Measurements from ENCODE around the gene SERPINA5. TPM values are rescaled to one million over a fixed set of nuclear protein-coding genes. Genes with fewer than 3 reads are reported as not detected.

Gene SERPINA5
- total RNA-seq, 1 donor from 2014 or later, result 3.5 TPM

- Histone ChIP-seq H3K9me3 (ENCODE audit: low read depth) (no peaks in the 10 kb centered on the region), H3F3A (ENCODE audit: low read depth) (peaks cover 8% of the 10 kb centered on the region), H3K27ac (no peak overlapping the region), H3K4me1 (peaks cover 10% of the 10 kb centered on the region), H3K4me2 (no peak overlapping the region), H2AFZ (replicated peaks) (no peak overlapping the region), H3K9ac (no peak overlapping the region), H3K4me3 (no peak overlapping the region), H3K27me3 (no peaks in the 10 kb centered on the region), H3K36me3 (no peaks in the 10 kb centered on the region), H3K79me2 (ENCODE audit: low read depth) (no peaks in the 10 kb centered on the region), H4K20me1 (ENCODE audit: low read depth) (no peaks in the 10 kb centered on the region)
- no peaks in the 10 kb centered on the region for H3K36me3 Mint-ChIP-seq
- no peak overlapping the region for H3K4me3 Mint-ChIP-seq
- H3K9me3 Mint-ChIP-seq, result no peaks in the 10 kb centered on the region
- peaks cover 12% of the 10 kb centered on the region for H3K27me3 Mint-ChIP-seq (ENCODE audit: insufficient read depth, low read depth)
- TF ChIP-seq EZH2phosphoT487 (IDR thresholded peaks at IDR 0.05), result no peak
- TF ChIP-seq EZH2 (IDR thresholded peaks at IDR 0.05), result no peak
- TF ChIP-seq CTCF (IDR thresholded peaks at IDR 0.05), result no peak
- DNase-seq (ENCODE audit: low spot score), result no peak
- no peak overlapping the region for H3K27ac Mint-ChIP-seq
- H3K4me1 Mint-ChIP-seq, result peaks cover 15% of the 10 kb centered on the region
Observed at GRCh38 chr14:94582199-94582750, 1.0 kb downstream of the SERPINA5 start.

- DNase-seq (ENCODE audit: low spot score), result no peak
Observed at GRCh38 chr14:94582851-94583250, 1.6 kb downstream of the SERPINA5 start.

GRCh38 chr14:94583557-94583956 lies 2.3 kb downstream of the SERPINA5 start:
- no peak for DNase-seq (ENCODE audit: low spot score)
- Mint-ChIP-seq H3K9me3 (no peaks in the 10 kb centered on the region), H3K4me3 (no peak overlapping the region), H3K27ac (no peak overlapping the region), H3K4me1 (peaks cover 15% of the 10 kb centered on the region), H3K36me3 (no peaks in the 10 kb centered on the region), H3K27me3 (ENCODE audit: insufficient read depth, low read depth) (peaks cover 15% of the 10 kb centered on the region)
- Histone ChIP-seq H3K27ac (no peak overlapping the region), H3K4me3 (no peak overlapping the region), H3K79me2 (ENCODE audit: low read depth) (no peaks in the 10 kb centered on the region), H3K4me1 (peaks cover 10% of the 10 kb centered on the region), H3K4me2 (no peak overlapping the region), H2AFZ (replicated peaks) (no peak overlapping the region), H4K20me1 (ENCODE audit: low read depth) (no peaks in the 10 kb centered on the region), H3F3A (ENCODE audit: low read depth) (peaks cover 8% of the 10 kb centered on the region), H3K9me3 (ENCODE audit: low read depth) (no peaks in the 10 kb centered on the region), H3K9ac (no peak overlapping the region), H3K27me3 (no peaks in the 10 kb centered on the region), H3K36me3 (no peaks in the 10 kb centered on the region)
- TF ChIP-seq EZH2phosphoT487 (IDR thresholded peaks at IDR 0.05), result no peak
- no peak for TF ChIP-seq CTCF (IDR thresholded peaks at IDR 0.05)

More at GRCh38 chr14:94582851-94583250, 1.6 kb downstream of the SERPINA5 start:
- no peaks in the 10 kb centered on the region for H3K9me3 ChIP-seq (ENCODE audit: low read depth)
- Mint-ChIP-seq H3K27me3 (ENCODE audit: insufficient read depth, low read depth) (peaks cover 12% of the 10 kb centered on the region), H3K9me3 (no peaks in the 10 kb centered on the region), H3K4me1 (peaks cover 15% of the 10 kb centered on the region), H3K4me3 (no peak overlapping the region), H3K27ac (peak overlapping the region; percentile 40), H3K36me3 (no peaks in the 10 kb centered on the region)
- peaks cover 10% of the 10 kb centered on the region for H3K4me1 ChIP-seq
- H3K27ac ChIP-seq, result no peak overlapping the region
- no peak overlapping the region for H3K9ac ChIP-seq
- H4K20me1 ChIP-seq (ENCODE audit: low read depth), result no peaks in the 10 kb centered on the region
- peaks cover 8% of the 10 kb centered on the region for H3F3A ChIP-seq (ENCODE audit: low read depth)
- no peak overlapping the region for H3K4me2 ChIP-seq
- TF ChIP-seq EZH2phosphoT487 (IDR thresholded peaks at IDR 0.05) (no peak), CTCF (IDR thresholded peaks at IDR 0.05) (no peak), EZH2 (IDR thresholded peaks at IDR 0.05) (no peak)
- no peaks in the 10 kb centered on the region for H3K36me3 ChIP-seq
- no peaks in the 10 kb centered on the region for H3K27me3 ChIP-seq
- H3K4me3 ChIP-seq, result no peak overlapping the region
- no peak overlapping the region for H2AFZ ChIP-seq (replicated peaks)
- no peaks in the 10 kb centered on the region for H3K79me2 ChIP-seq (ENCODE audit: low read depth)
